Endodermal cell (in vitro differentiated cells): ENCODE measurements around the gene HSDL1. TPM values are rescaled to one million over a fixed set of nuclear protein-coding genes. Genes with fewer than 3 reads are reported as not detected.

Experiments
- DNase-seq: peaks from one replicate; pipeline ENCODE4 v3.0.0-alpha.2; 2017
- H3K27ac ChIP-seq: 2 replicates; pipeline ENCODE4 v1.5.1; 2013; ENCODE audit warnings: mild to moderate bottlenecking, low read depth, low read length, moderate library complexity
- H3K27me3 ChIP-seq: 2 replicates; pipeline ENCODE4 v1.6.1; 2013; ENCODE audit warnings: mild to moderate bottlenecking, low read length, moderate library complexity; ENCODE audit not compliant: insufficient read depth, control insufficient read depth, poor library complexity, severe bottlenecking
- H3K36me3 ChIP-seq: 2 replicates; pipeline ENCODE4 v1.7.0; 2013; ENCODE audit warnings: mild to moderate bottlenecking, low read length, moderate library complexity; ENCODE audit not compliant: control insufficient read depth, insufficient read depth
- H3K4me1 ChIP-seq: one replicate; pipeline ENCODE4 v1.7.0; 2013; ENCODE audit warnings: low read length; ENCODE audit not compliant: control insufficient read depth, insufficient read depth
- H3K4me3 ChIP-seq: 2 replicates; pipeline ENCODE4 v1.5.1; 2013; ENCODE audit warnings: mild to moderate bottlenecking, low read length, moderate library complexity
- H3K9ac ChIP-seq: 2 replicates; pipeline ENCODE4 v1.6.1; 2013; ENCODE audit warnings: mild to moderate bottlenecking, low read length, moderate library complexity; ENCODE audit not compliant: poor library complexity, severe bottlenecking; ENCODE audit errors: extremely low read depth
- H3K9me3 ChIP-seq: 2 replicates; pipeline ENCODE4 v1.6.1; 2013; ENCODE audit warnings: mild to moderate bottlenecking, low read length, moderate library complexity; ENCODE audit not compliant: control insufficient read depth
- H3K27ac Mint-ChIP-seq: 2 replicates; pipeline ENCODE4 v1.8.0; 2020; ENCODE audit warnings: mixed read lengths
- H3K27me3 Mint-ChIP-seq: 2 replicates; pipeline ENCODE4 v1.8.0; 2021; ENCODE audit warnings: mild to moderate bottlenecking, mixed read lengths; ENCODE audit not compliant: insufficient read depth
- H3K36me3 Mint-ChIP-seq: 2 replicates; pipeline ENCODE4 v1.8.0; 2020; ENCODE audit warnings: low read depth, mixed read lengths
- H3K4me1 Mint-ChIP-seq: 2 replicates; pipeline ENCODE4 v1.8.0; 2020; ENCODE audit warnings: mixed read lengths
- H3K4me3 Mint-ChIP-seq: 2 replicates; pipeline ENCODE4 v1.8.0; 2020; ENCODE audit warnings: mild to moderate bottlenecking, moderate library complexity, mixed read lengths
- H3K9me3 Mint-ChIP-seq: 2 replicates; pipeline ENCODE4 v1.8.0; 2020; ENCODE audit warnings: mild to moderate bottlenecking, mixed read lengths
- CTCF ChIP-seq: fragments of 200-600 bp; sonication (generic); conservative IDR thresholded peaks from 2 replicates; pipeline ENCODE4 v1.5.0; 2021; ENCODE audit warnings: antibody characterized with exemption, mild to moderate bottlenecking
- WGBS, 2 experiments: methylation state at CpG; one replicate each; pipeline versions ENCODE4 v1.1.5 to v1.1.7; 2013; ENCODE audit warnings: missing lambda C conversion rate in 2 of 2, mixed read lengths in 1 of 2; ENCODE audit not compliant: insufficient coverage in 1 of 2, insufficient read length in 1 of 2; 5-methylcytosine and 5-hydroxymethylcytosine counted together
- total RNA-seq, 2 donors: library from RNA; stranded (reverse); fragmentation: NEBNext Ultra II Directional in 1 of 2; extraction: Animal tissue kit (Norgen Biotek cat#: 25700) in 1 of 2; gene quantifications; 2 replicates in 1 of 2; 3 replicates in 1 of 2; pipeline ENCODE4 v1.2.1, GENCODE V29; 2021

The HSDL1 gene
- total RNA-seq, 2 donors from 2014 or later = 49.5 to 68.3 TPM

GRCh38 chr16:84155226-84155625 lies 10.2 kb upstream of the HSDL1 start:
- Mint-ChIP-seq H3K27ac (no peak overlapping the region), H3K27me3 (no peaks in the 10 kb centered on the region)

GRCh38 chr16:84153660-84154214 lies 8.8 kb upstream of the HSDL1 start:
- no peak for TF ChIP-seq CTCF
- Histone ChIP-seq H3K4me1 (no peaks in the 10 kb centered on the region), H3K27me3 (no peaks in the 10 kb centered on the region), H3K9ac (no peak overlapping the region), H3K9me3 (no peaks in the 10 kb centered on the region), H3K36me3 (no peaks in the 10 kb centered on the region), H3K4me3 (no peak overlapping the region), H3K27ac (no peak overlapping the region)
- Mint-ChIP-seq H3K9me3 (no peaks in the 10 kb centered on the region), H3K36me3 (no peaks in the 10 kb centered on the region), H3K4me1 (no peaks in the 10 kb centered on the region), H3K27ac (no peak overlapping the region), H3K27me3 (no peaks in the 10 kb centered on the region), H3K4me3 (no peak overlapping the region)
- WGBS, 2 experiments = 77 to 80% methylated on average over 8 of the region's 8 CpGs
- no peak for DNase-seq

More at GRCh38 chr16:84155226-84155625, 10.2 kb upstream of the HSDL1 start:
- no peaks in the 10 kb centered on the region for H3K27me3 ChIP-seq
- Mint-ChIP-seq H3K4me1 (no peaks in the 10 kb centered on the region), H3K4me3 (no peak overlapping the region), H3K36me3 (no peaks in the 10 kb centered on the region), H3K9me3 (no peaks in the 10 kb centered on the region)
- no peak for TF ChIP-seq CTCF
- H3K9me3 ChIP-seq = no peaks in the 10 kb centered on the region
- H3K36me3 ChIP-seq = no peaks in the 10 kb centered on the region
- WGBS, 2 experiments = 91 to 94% methylated on average over 4 of the region's 4 CpGs
- no peak overlapping the region for H3K4me3 ChIP-seq
- no peak for DNase-seq
- H3K9ac ChIP-seq = no peak overlapping the region
- no peak overlapping the region for H3K27ac ChIP-seq
- H3K4me1 ChIP-seq = no peaks in the 10 kb centered on the region

- Histone ChIP-seq H3K36me3 (no peaks in the 10 kb centered on the region), H3K27me3 (peaks cover 15% of the 10 kb centered on the region), H3K4me1 (no peaks in the 10 kb centered on the region), H3K4me3 (no peak overlapping the region), H3K27ac (no peak overlapping the region), H3K9me3 (no peaks in the 10 kb centered on the region), H3K9ac (no peak overlapping the region)
- DNase-seq = no peak
- H3K4me1 Mint-ChIP-seq = no peaks in the 10 kb centered on the region
- no peak overlapping the region for H3K4me3 Mint-ChIP-seq
- H3K36me3 Mint-ChIP-seq = no peaks in the 10 kb centered on the region
- H3K27me3 Mint-ChIP-seq = peaks cover 14% of the 10 kb centered on the region
- WGBS, 2 experiments = 85 to 96% methylated on average over 3 of the region's 3 CpGs
- no peak for TF ChIP-seq CTCF
- H3K27ac Mint-ChIP-seq = no peak overlapping the region
- no peaks in the 10 kb centered on the region for H3K9me3 Mint-ChIP-seq
Measured at GRCh38 chr16:84150926-84151325, 5.9 kb upstream of the HSDL1 start.
